Breast epithelium (tissue), 4 donors: Measurements from ENCODE around the gene TRPM3. TPM values are rescaled to one million over a fixed set of nuclear protein-coding genes. Genes with fewer than 3 reads are reported as not detected.

Experiments
- DNase-seq, 2 donors: peaks; one replicate each; pipeline ENCODE4 v3.0.0-alpha.2; 2019; ENCODE audit warnings: low spot score in 2 of 2
- H3K27ac ChIP-seq, 2 donors: fragments of 200-600 bp; sonication (generic) in 1 of 2; one replicate each; pipeline ENCODE4 v1.5.1; 2016 to 2019; ENCODE audit warnings: mild to moderate bottlenecking in 1 of 2
- H3K27me3 ChIP-seq, 2 donors: fragments of 200-600 bp; sonication (generic) in 1 of 2; one replicate each; pipeline versions ENCODE4 v1.5.1 to v1.6.0; 2017 to 2019; ENCODE audit warnings: control low read depth in 1 of 2, mild to moderate bottlenecking in 1 of 2
- H3K36me3 ChIP-seq: fragments of 200-600 bp; one replicate; pipeline ENCODE4 v1.5.1; 2019
- H3K4me1 ChIP-seq, 2 donors: fragments of 200-600 bp; sonication (generic); one replicate each; pipeline ENCODE4 v1.5.1; 2016 to 2019; ENCODE audit warnings: control low read depth in 1 of 2
- H3K4me3 ChIP-seq, 3 donors: fragments of 200-600 bp; sonication (generic); 1 replicate in 2 of 3; 2 replicates in 1 of 3; pipeline ENCODE4 v1.5.1; 2016 to 2019; ENCODE audit warnings: mild to moderate bottlenecking in 3 of 3, moderate library complexity in 2 of 3
- H3K9me3 ChIP-seq, 2 donors: fragments of 200-600 bp; sonication (generic) in 1 of 2; one replicate each; pipeline ENCODE4 v1.5.1; 2016 to 2019; ENCODE audit warnings: control low read depth in 1 of 2
- CTCF ChIP-seq, 3 donors: fragments of 450-650 bp; IDR thresholded peaks; one replicate each; pipeline ENCODE4 v1.5.1; 2016 to 2017; ENCODE audit warnings: antibody characterized with exemption in 3 of 3, mild to moderate bottlenecking in 3 of 3, moderate library complexity in 3 of 3
- POLR2A ChIP-seq: fragments of 450-650 bp; IDR thresholded peaks from one replicate; pipeline ENCODE4 v1.6.1; 2016; ENCODE audit warnings: antibody characterized with exemption, mild to moderate bottlenecking, moderate library complexity
- POLR2AphosphoS5 ChIP-seq, 3 donors: sonication (generic); formaldehyde crosslinking; IDR thresholded peaks; one replicate each; pipeline ENCODE4 v1.6.1; 2017; ENCODE audit warnings: antibody characterized with exemption in 3 of 3
- intact Hi-C: fragments of 100-400 bp; cut with DNase I; formaldehyde crosslinking; loops from one replicate; pipeline ENCODE4 v1.15.1; 2023; ENCODE audit warnings: low total_unique reads
- total RNA-seq, 3 donors: library from RNA; depleted of rRNA; stranded (reverse); fragments of >200 nt; gene quantifications; one replicate each; pipeline ENCODE4 v1.1.0, GENCODE V29; 2016

Gene TRPM3
- total RNA-seq, 3 donors from 2014 or later, result 0.33 to 0.88 (median 0.64) TPM

- TF ChIP-seq POLR2A (no peak), CTCF (IDR thresholded peaks at IDR 0.05) (peak in 2 of 3 donors; percentile 75 to 78)
- no peaks in the 10 kb centered on the region for H3K4me1 ChIP-seq
- no peaks in the 10 kb centered on the region for H3K27me3 ChIP-seq
- intact Hi-C loops, result no loop called here
- H3K36me3 ChIP-seq, result no peaks in the 10 kb centered on the region
- no peaks in the 10 kb centered on the region for H3K9me3 ChIP-seq
- DNase-seq, result peak in 1 of 2 donors; percentile 42
- H3K4me3 ChIP-seq, result peak overlapping the region in 2 of 3 donors; percentile 24 to 54
- peak overlapping the region in 1 of 2 donors; percentile 22 for H3K27ac ChIP-seq
Measured at GRCh38 chr9:70924895-70925547, 196.4 kb downstream of the TRPM3 start.

GRCh38 chr9:70924380-70924779 lies 197.0 kb downstream of the TRPM3 start:
- H3K4me1 ChIP-seq, result no peaks in the 10 kb centered on the region
- H3K36me3 ChIP-seq, result no peaks in the 10 kb centered on the region
- no peaks in the 10 kb centered on the region for H3K9me3 ChIP-seq
- H3K27me3 ChIP-seq, result no peaks in the 10 kb centered on the region
- no peak for TF ChIP-seq POLR2A
- TF ChIP-seq POLR2AphosphoS5 (IDR thresholded peaks at IDR 0.05), result no peak
- TF ChIP-seq CTCF (IDR thresholded peaks at IDR 0.05), result no peak
- intact Hi-C loops, result no loop called here
- peak overlapping the region in 2 of 3 donors; percentile 24 to 54 for H3K4me3 ChIP-seq
- no peak for DNase-seq
- H3K27ac ChIP-seq, result peak overlapping the region in 1 of 2 donors; percentile 22

- no peak for DNase-seq
- TF ChIP-seq POLR2A (no peak), POLR2AphosphoS5 (IDR thresholded peaks at IDR 0.05) (no peak), CTCF (IDR thresholded peaks at IDR 0.05) (no peak)
- Histone ChIP-seq H3K36me3 (no peaks in the 10 kb centered on the region), H3K9me3 (no peaks in the 10 kb centered on the region), H3K27ac (no peak overlapping the region), H3K4me3 (no peak overlapping the region), H3K4me1 (no peaks in the 10 kb centered on the region), H3K27me3 (no peaks in the 10 kb centered on the region)
- intact Hi-C loops, result no loop called here
Measured at GRCh38 chr9:70923961-70924360, 197.5 kb downstream of the TRPM3 start.

GRCh38 chr9:70921136-70921535 lies 200.3 kb downstream of the TRPM3 start:
- no peak overlapping the region for H3K27ac ChIP-seq
- H3K36me3 ChIP-seq, result no peaks in the 10 kb centered on the region
- no peak for DNase-seq
- H3K9me3 ChIP-seq, result no peaks in the 10 kb centered on the region
- TF ChIP-seq CTCF (IDR thresholded peaks at IDR 0.05) (no peak), POLR2AphosphoS5 (IDR thresholded peaks at IDR 0.05) (no peak), POLR2A (no peak)
- intact Hi-C loops, result no loop called here
- H3K4me1 ChIP-seq, result no peaks in the 10 kb centered on the region
- no peak overlapping the region for H3K4me3 ChIP-seq
- no peaks in the 10 kb centered on the region for H3K27me3 ChIP-seq

- intact Hi-C loops, result no loop called here
- no peak for TF ChIP-seq CTCF (IDR thresholded peaks at IDR 0.05)
- TF ChIP-seq POLR2AphosphoS5 (IDR thresholded peaks at IDR 0.05), result no peak
- no peak for TF ChIP-seq POLR2A
- Histone ChIP-seq H3K36me3 (no peaks in the 10 kb centered on the region), H3K27ac (no peak overlapping the region), H3K4me3 (no peak overlapping the region), H3K4me1 (no peaks in the 10 kb centered on the region), H3K9me3 (no peaks in the 10 kb centered on the region), H3K27me3 (no peaks in the 10 kb centered on the region)
- DNase-seq, result no peak
Measured at GRCh38 chr9:70917277-70917676, 204.1 kb downstream of the TRPM3 start.
